GM19324 (cell line): ENCODE results near the gene C11orf71.

Experiments
- ATAC-seq: cut with Tn5 transposase; IDR thresholded peaks from one replicate; pipeline ENCODE4 v1.9.1; 2021; ENCODE audit warnings: mild to moderate bottlenecking, moderate library complexity; ENCODE audit not compliant: unreplicated experiment, low FRiP score

C11orf71 gene

DNA sequence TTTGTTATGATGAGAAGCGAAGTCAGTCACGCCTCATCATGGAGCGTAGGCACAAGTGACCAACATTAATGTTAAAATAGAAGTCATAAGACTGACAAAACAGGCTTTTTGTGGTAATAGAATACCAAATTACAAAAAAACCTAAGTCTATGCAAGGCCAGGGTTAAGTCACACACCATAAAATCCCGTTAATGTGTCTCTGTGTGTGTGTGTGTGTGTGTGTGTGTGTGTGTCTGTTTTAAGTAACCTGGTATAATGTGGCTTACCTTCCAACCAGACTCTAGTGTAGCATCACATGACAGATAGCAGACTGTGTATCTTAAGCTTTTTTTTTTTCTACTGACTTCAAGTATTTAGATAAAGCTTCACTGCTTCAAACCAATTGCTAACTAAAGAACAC lies 38.0 kb downstream of the C11orf71 start:
- no peak for ATAC-seq

DNA sequence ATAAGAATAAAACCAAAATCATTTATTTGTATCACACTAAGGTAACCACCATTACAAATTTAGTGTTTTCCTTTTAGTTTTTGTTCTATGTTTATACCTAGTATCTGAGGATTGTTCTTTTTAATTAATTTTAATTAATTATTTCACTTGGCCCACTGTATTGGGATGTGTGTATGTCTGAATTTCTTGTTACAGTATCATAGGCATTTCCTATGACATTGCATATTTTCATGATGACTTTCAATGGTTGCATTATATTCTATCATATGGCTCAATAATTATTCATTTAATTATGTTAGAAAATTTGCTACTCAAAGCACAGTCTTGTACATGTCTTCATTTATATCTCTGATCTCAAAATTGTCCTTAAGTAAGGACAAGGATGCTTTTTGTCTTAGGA lies 41.0 kb downstream of the C11orf71 start:
- ATAC-seq = no peak

DNA sequence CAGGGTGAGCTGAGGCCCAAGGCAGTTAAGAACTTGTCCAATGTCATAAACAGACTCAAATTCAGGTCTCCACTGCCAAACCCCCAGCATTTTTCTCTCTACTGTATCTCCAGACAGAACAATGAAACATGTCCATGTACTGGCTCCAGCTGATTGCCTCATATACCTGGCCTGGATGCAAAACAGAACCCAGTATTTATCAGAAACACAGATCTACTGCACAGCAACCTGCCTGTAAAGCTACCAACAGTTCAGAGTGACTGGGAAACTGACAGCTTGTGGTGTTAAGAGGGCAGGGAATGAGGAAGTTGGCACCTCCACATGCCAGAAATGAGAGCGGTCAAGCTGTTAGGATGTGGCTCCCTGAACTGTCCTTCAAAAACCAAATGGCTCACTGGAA lies 41.6 kb downstream of the C11orf71 start:
- no peak for ATAC-seq

DNA sequence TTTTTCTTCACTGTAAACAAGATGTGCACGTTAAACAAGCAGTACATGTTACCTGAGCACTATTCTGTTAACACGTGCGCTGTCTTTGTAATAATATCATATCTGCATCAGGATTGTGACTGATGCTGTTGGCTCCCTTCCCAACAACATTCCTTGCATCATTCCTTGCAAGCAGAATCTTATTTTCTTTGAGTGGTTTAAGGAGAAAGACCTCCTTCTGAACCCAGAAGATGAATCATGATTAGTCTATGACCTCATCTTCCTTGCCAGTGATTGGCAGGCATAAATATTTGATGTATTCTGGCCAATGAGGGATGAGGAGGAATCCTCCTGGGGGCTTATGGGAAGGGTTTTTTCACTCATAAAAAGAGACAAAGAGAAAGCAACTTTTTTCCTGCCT lies 46.2 kb downstream of the C11orf71 start:
- ATAC-seq = no peak

DNA sequence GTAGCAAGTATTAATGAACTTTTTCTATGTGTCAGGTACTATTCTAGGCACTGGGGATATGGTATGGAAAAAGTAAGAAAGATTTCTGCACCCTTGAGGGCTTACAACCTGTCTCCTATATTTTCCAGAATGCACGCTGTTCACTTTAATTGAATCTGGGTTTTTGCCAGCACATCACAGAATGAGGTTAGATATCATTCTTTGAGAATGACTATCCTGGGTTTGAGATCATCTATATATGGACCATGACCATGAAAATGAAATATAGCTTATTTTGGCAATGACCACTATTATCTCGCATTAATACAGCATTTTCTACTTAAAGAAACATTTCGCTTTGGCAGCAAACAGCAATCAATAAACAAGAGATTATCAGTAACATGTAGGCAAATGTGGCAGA lies 46.9 kb downstream of the C11orf71 start:
- ATAC-seq = no peak

DNA sequence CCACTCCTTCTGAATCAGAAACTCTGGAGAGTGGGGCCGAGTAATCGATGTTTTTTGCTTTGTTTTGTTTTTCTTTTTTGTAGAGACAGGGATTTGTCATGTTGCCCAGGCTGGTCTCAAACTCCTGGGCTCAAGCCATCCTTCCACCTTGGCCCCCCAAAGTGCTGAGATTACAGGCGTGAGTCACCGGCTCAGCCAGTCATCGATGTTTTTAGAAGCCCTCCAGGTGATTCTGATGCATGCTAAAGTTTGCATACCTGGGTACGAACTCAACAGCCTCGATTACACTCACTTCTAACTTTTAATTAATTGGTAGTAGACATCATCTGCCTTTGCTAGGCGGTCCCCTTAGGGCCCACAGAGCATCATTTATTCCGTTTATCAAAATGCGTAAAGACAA lies 50.3 kb downstream of the C11orf71 start:
- no peak for ATAC-seq
